Measurements from ENCODE around the gene SIRT4. TPM values are rescaled to one million over a fixed set of nuclear protein-coding genes. Genes with fewer than 3 reads are reported as not detected.

The SIRT4 gene
- total RNA-seq, 2 donors from 2014 or later: 0.99 to 6.2 TPM

GRCh38 chr12:120346031-120346430 is 43.9 kb downstream of the SIRT4 start:
- Histone ChIP-seq H3K27me3 (no peaks in the 10 kb centered on the region), H3K27ac (no peak overlapping the region), H3K4me1 (peaks cover 31% of the 10 kb centered on the region), H3K4me3 (no peak overlapping the region), H3K9me3 (no peaks in the 10 kb centered on the region), H3K36me3 (replicated peaks in 1 of 2; ENCODE audit: insufficient read depth in 1 of 2, low read depth in 2 of 2) (no peaks in the 10 kb centered on the region)
- intact Hi-C loops (cut with DNase I): no loop called here
- TF ChIP-seq POLR2A (IDR thresholded peaks at IDR 0.05) (no peak), CTCF (IDR thresholded peaks at IDR 0.05) (no peak)
- no peak for DNase-seq
- 76 to 90% methylated on average over 4 to 14 of the region's 15 CpGs for WGBS, 2 donors
- ATAC-seq: no peak

GRCh38 chr12:120346681-120347080 is 44.6 kb downstream of the SIRT4 start:
- H3K36me3 ChIP-seq (replicated peaks in 1 of 2; ENCODE audit: insufficient read depth in 1 of 2, low read depth in 2 of 2): no peaks in the 10 kb centered on the region
- TF ChIP-seq POLR2A (IDR thresholded peaks at IDR 0.05): no peak
- peak in 1 of 7 experiments; percentile 18 for TF ChIP-seq CTCF (IDR thresholded peaks at IDR 0.05)
- intact Hi-C loops (cut with DNase I): no loop called here
- no peaks in the 10 kb centered on the region for H3K9me3 ChIP-seq
- H3K27me3 ChIP-seq: no peaks in the 10 kb centered on the region
- no peak overlapping the region for H3K4me3 ChIP-seq
- 93 to 95% methylated on average over 7 of the region's 7 CpGs for WGBS, 2 donors
- H3K27ac ChIP-seq: no peak overlapping the region
- DNase-seq (no peak), ATAC-seq (no peak)
- H3K4me1 ChIP-seq: peaks cover 36% of the 10 kb centered on the region

- TF ChIP-seq CTCF (IDR thresholded peaks at IDR 0.05): no peak
- TF ChIP-seq POLR2A (IDR thresholded peaks at IDR 0.05): no peak
Measured at GRCh38 chr12:120347766-120348165, 45.6 kb downstream of the SIRT4 start.

GRCh38 chr12:120350576-120351350 is 48.6 kb downstream of the SIRT4 start:
- Histone ChIP-seq H3K27ac (peak overlapping the region; percentile 59 to 84 (median 74)), H3K9me3 (no peaks in the 10 kb centered on the region), H3K4me1 (peaks cover 36% of the 10 kb centered on the region), H3K4me3 (no peak overlapping the region), H3K27me3 (no peaks in the 10 kb centered on the region), H3K36me3 (replicated peaks in 1 of 2; ENCODE audit: insufficient read depth in 1 of 2, low read depth in 2 of 2) (no peaks in the 10 kb centered on the region)
- intact Hi-C loops (cut with DNase I): no loop called here
- ATAC-seq (peak; percentile 94), DNase-seq (peak; percentile 88 to 95 (median 94))
- no peak for TF ChIP-seq CTCF (IDR thresholded peaks at IDR 0.05)
- peak; percentile 13 to 76 (median 74) for TF ChIP-seq POLR2A (IDR thresholded peaks at IDR 0.05)
- WGBS, 2 donors: 14 to 22% methylated on average over 15 to 19 of the region's 19 CpGs

More at GRCh38 chr12:120347766-120348165, 45.6 kb downstream of the SIRT4 start:
- no peak for DNase-seq
- Histone ChIP-seq H3K27ac (no peak overlapping the region), H3K27me3 (no peaks in the 10 kb centered on the region), H3K36me3 (replicated peaks in 1 of 2; ENCODE audit: insufficient read depth in 1 of 2, low read depth in 2 of 2) (no peaks in the 10 kb centered on the region), H3K4me1 (peaks cover 36% of the 10 kb centered on the region), H3K9me3 (no peaks in the 10 kb centered on the region), H3K4me3 (no peak overlapping the region)
- intact Hi-C loops (cut with DNase I): no loop called here
- ATAC-seq: no peak
- WGBS, 2 donors: 93 to 95% methylated on average over 4 to 11 of the region's 11 CpGs

GRCh38 chr12:120352117-120352516 is 50.0 kb downstream of the SIRT4 start:
- no peak for TF ChIP-seq POLR2A (IDR thresholded peaks at IDR 0.05)
- TF ChIP-seq CTCF (IDR thresholded peaks at IDR 0.05): no peak
- intact Hi-C loops (cut with DNase I): no loop called here
- H3K36me3 ChIP-seq (replicated peaks in 1 of 2; ENCODE audit: insufficient read depth in 1 of 2, low read depth in 2 of 2): no peaks in the 10 kb centered on the region
- no peak overlapping the region for H3K27ac ChIP-seq
- ATAC-seq: no peak
- peaks cover 32% of the 10 kb centered on the region for H3K4me1 ChIP-seq
- DNase-seq: no peak
- H3K4me3 ChIP-seq: no peak overlapping the region
- H3K27me3 ChIP-seq: no peaks in the 10 kb centered on the region
- no peaks in the 10 kb centered on the region for H3K9me3 ChIP-seq
- WGBS, 2 donors: 73 to 97% methylated on average over 4 to 5 of the region's 5 CpGs

Data from body of pancreas (tissue), 4 donors.